ENCODE data around the gene DYNLRB1. TPM values are rescaled to one million over a fixed set of nuclear protein-coding genes. Genes with fewer than 3 reads are reported as not detected.

The DYNLRB1 gene
- total and polyA plus RNA-seq, 2 donors (not counting 3 experiments of a cell fraction or from before 2014, with no cell fraction given): 142 to 245 TPM

DNA sequence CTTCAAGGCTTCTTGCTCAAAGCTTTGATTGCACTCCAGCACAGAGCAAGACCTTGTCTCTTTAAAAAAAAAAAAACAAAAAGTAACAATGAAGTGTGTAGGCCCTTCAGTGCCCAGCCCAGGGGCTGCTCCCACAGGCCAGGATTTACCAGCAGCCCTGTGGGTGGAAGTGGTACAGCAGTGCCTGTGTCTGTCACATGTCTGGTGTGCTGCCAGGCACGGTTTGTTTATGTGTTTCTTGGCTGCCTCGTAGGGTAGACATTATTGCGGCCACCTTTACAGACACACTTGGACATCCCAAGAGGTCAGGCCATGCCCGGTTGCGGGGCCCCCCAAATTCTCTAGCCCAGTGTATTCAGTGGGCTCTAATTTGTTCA is 12.7 kb downstream of the DYNLRB1 start:
- dilution Hi-C loops (cut with MboI; ENCODE audit: extremely low pct_ligation_motif_present, low sequenced_read_pairs) (no loop called here), intact Hi-C loops (cut with micrococcal nuclease) (loop anchor here (5.0 kb wide), 1 partner anchor 337 kb away; no protein-coding TSS in a partner anchor)
- FAIRE-seq (no peak), DNase-seq (ENCODE audit: low read depth, low spot score) (peak; percentile 52)
- Histone ChIP-seq H4K20me1 (replicated peaks; ENCODE audit: control insufficient read depth, extremely low read depth, insufficient read depth, low read length) (no peaks in the 10 kb centered on the region), H3K27ac (ENCODE audit: insufficient read depth, low read depth, low read length) (no peak overlapping the region), H3K4me2 (ENCODE audit: insufficient read depth, low read length) (no peak overlapping the region), H3K9ac (replicated peaks; ENCODE audit: extremely low read depth, insufficient read depth, low read length) (no peak overlapping the region), H2AFZ (ENCODE audit: low read depth, low read length) (no peak overlapping the region), H3K79me2 (ENCODE audit: control insufficient read depth, insufficient read depth, low read length) (peaks cover 19% of the 10 kb centered on the region), H3K4me3 (replicated peaks in 1 of 3; ENCODE audit: insufficient read depth in 1 of 3, low read depth in 1 of 3, low read length in 3 of 3) (no peak overlapping the region), H3K9me1 (replicated peaks; ENCODE audit: control insufficient read depth, extremely low read depth, insufficient read depth, low read length) (no peaks in the 10 kb centered on the region), H3K4me1 (ENCODE audit: control insufficient read depth, extremely low read depth, insufficient read depth, low read length) (peaks cover 21% of the 10 kb centered on the region), H3K27me3 (ENCODE audit: control insufficient read depth in 2 of 2, insufficient read depth in 2 of 2, low read length in 2 of 2) (no peaks in the 10 kb centered on the region), H3K36me3 (ENCODE audit: control insufficient read depth in 2 of 2, extremely low read depth in 1 of 2, insufficient read depth in 2 of 2, low read length in 2 of 2) (peaks cover 7 to 37% of the 10 kb centered on the region in 2 experiments), H3K9me3 (replicated peaks; ENCODE audit: control insufficient read depth, insufficient read depth, low read length) (no peaks in the 10 kb centered on the region)
- ChIA-PET POLR2A (no interaction called here), CTCF (interaction anchor here (0.7 kb wide), 1 partner anchor 304 kb away, joined by 3 read pairs; no protein-coding TSS in a partner anchor)
- TF ChIP-seq MYC (IDR thresholded peaks at IDR 0.05; ENCODE audit: low read depth, low read length) (no peak), GATA2 (IDR thresholded peaks at IDR 0.05; ENCODE audit: insufficient read depth, insufficient read length, low read depth, low read length) (no peak)
- TF ChIP-seq, protein P1, sequence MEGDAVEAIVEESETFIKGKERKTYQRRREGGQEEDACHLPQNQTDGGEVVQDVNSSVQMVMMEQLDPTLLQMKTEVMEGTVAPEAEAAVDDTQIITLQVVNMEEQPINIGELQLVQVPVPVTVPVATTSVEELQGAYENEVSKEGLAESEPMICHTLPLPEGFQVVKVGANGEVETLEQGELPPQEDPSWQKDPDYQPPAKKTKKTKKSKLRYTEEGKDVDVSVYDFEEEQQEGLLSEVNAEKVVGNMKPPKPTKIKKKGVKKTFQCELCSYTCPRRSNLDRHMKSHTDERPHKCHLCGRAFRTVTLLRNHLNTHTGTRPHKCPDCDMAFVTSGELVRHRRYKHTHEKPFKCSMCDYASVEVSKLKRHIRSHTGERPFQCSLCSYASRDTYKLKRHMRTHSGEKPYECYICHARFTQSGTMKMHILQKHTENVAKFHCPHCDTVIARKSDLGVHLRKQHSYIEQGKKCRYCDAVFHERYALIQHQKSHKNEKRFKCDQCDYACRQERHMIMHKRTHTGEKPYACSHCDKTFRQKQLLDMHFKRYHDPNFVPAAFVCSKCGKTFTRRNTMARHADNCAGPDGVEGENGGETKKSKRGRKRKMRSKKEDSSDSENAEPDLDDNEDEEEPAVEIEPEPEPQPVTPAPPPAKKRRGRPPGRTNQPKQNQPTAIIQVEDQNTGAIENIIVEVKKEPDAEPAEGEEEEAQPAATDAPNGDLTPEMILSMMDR (IDR thresholded peaks at IDR 0.05; ENCODE audit: extremely low read depth in 1 of 2, insufficient read depth in 1 of 2, low read depth in 1 of 2, low read length in 2 of 2): no peak
- BruUV-seq (replicated peaks): no TSS peak

DNA sequence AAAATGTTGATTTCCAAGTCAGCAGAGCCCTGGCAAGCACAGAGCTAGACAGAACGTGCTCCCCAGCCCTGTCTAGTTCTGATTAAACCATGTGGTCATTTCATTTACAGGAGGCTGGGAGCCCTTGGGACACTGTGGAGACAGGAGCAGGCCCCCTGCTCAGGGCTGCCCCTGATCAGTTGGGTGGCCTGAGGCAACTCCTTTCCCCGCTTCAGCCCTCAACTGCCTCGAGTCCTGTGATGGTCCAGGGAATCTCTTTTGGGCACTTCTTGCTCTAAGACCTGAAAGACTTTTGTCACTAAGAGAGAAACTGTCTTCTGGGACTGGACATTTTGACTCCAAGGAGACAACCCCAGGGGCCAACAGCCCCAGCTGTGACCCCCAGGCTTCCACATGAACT is 13.5 kb downstream of the DYNLRB1 start:
- Histone ChIP-seq H2AFZ (ENCODE audit: low read depth, low read length) (no peak overlapping the region), H3K9me1 (replicated peaks; ENCODE audit: control insufficient read depth, extremely low read depth, insufficient read depth, low read length) (no peaks in the 10 kb centered on the region), H3K27ac (ENCODE audit: insufficient read depth, low read depth, low read length) (no peak overlapping the region), H3K36me3 (ENCODE audit: control insufficient read depth in 2 of 2, extremely low read depth in 1 of 2, insufficient read depth in 2 of 2, low read length in 2 of 2) (peaks cover 7 to 45% of the 10 kb centered on the region in 2 experiments), H3K4me2 (ENCODE audit: insufficient read depth, low read length) (no peak overlapping the region), H4K20me1 (replicated peaks; ENCODE audit: control insufficient read depth, extremely low read depth, insufficient read depth, low read length) (no peaks in the 10 kb centered on the region), H3K4me3 (replicated peaks in 1 of 3; ENCODE audit: insufficient read depth in 1 of 3, low read depth in 1 of 3, low read length in 3 of 3) (no peak overlapping the region), H3K27me3 (ENCODE audit: control insufficient read depth in 2 of 2, insufficient read depth in 2 of 2, low read length in 2 of 2) (no peaks in the 10 kb centered on the region), H3K9ac (replicated peaks; ENCODE audit: extremely low read depth, insufficient read depth, low read length) (no peak overlapping the region), H3K9me3 (replicated peaks; ENCODE audit: control insufficient read depth, insufficient read depth, low read length) (no peaks in the 10 kb centered on the region), H3K79me2 (ENCODE audit: control insufficient read depth, insufficient read depth, low read length) (peaks cover 11% of the 10 kb centered on the region), H3K4me1 (ENCODE audit: control insufficient read depth, extremely low read depth, insufficient read depth, low read length) (peaks cover 21% of the 10 kb centered on the region)
- FAIRE-seq (no peak), DNase-seq (ENCODE audit: low read depth, low spot score) (no peak)
- intact Hi-C loops (cut with micrococcal nuclease): loop anchor here (5.0 kb wide), 1 partner anchor 337 kb away; no protein-coding TSS in a partner anchor
- ChIA-PET POLR2A (no interaction called here), CTCF (interaction anchor here (0.7 to 1.6 kb wide), 3 partner anchors 9 to 29 kb away, joined by 3 to 12 read pairs (median 4); no protein-coding TSS in a partner anchor)
- no peak for TF ChIP-seq POLR2A (IDR thresholded peaks at IDR 0.05; ENCODE audit: low read depth, low read length)
- TF ChIP-seq MYC (IDR thresholded peaks at IDR 0.05; ENCODE audit: low read depth, low read length): no peak
- TF ChIP-seq, protein P2, sequence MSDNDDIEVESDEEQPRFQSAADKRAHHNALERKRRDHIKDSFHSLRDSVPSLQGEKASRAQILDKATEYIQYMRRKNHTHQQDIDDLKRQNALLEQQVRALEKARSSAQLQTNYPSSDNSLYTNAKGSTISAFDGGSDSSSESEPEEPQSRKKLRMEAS (IDR thresholded peaks at IDR 0.05; ENCODE audit: insufficient read depth, insufficient read length): no peak
- TF ChIP-seq EZH2 (IDR thresholded peaks at IDR 0.05; ENCODE audit: borderline replicate concordance, low read depth, low read length, severe bottlenecking): no peak
- no peak for TF ChIP-seq POLR2AphosphoS5 (IDR thresholded peaks at IDR 0.05; ENCODE audit: insufficient read depth, low read depth, low read length)
- no peak for TF ChIP-seq FOS (IDR thresholded peaks at IDR 0.05; ENCODE audit: borderline replicate concordance, insufficient read depth, low read length)
- BruUV-seq (replicated peaks): no TSS peak
- dilution Hi-C loops (cut with MboI; ENCODE audit: extremely low pct_ligation_motif_present, low sequenced_read_pairs): no loop called here
